Mesangial cell (primary cell): ENCODE data around the gene LRRC57. TPM values are rescaled to one million over a fixed set of nuclear protein-coding genes. Genes with fewer than 3 reads are reported as not detected.

Experiments used
- total RNA-seq: library from RNA; depleted of rRNA; stranded (reverse); fragments of >200 nt; gene quantifications from 2 replicates; pipeline ENCODE4 v1.2.3, GENCODE V29; 2015

Gene LRRC57
- total RNA-seq = 15.6 and 22.4 TPM in 2 replicates

DNA sequence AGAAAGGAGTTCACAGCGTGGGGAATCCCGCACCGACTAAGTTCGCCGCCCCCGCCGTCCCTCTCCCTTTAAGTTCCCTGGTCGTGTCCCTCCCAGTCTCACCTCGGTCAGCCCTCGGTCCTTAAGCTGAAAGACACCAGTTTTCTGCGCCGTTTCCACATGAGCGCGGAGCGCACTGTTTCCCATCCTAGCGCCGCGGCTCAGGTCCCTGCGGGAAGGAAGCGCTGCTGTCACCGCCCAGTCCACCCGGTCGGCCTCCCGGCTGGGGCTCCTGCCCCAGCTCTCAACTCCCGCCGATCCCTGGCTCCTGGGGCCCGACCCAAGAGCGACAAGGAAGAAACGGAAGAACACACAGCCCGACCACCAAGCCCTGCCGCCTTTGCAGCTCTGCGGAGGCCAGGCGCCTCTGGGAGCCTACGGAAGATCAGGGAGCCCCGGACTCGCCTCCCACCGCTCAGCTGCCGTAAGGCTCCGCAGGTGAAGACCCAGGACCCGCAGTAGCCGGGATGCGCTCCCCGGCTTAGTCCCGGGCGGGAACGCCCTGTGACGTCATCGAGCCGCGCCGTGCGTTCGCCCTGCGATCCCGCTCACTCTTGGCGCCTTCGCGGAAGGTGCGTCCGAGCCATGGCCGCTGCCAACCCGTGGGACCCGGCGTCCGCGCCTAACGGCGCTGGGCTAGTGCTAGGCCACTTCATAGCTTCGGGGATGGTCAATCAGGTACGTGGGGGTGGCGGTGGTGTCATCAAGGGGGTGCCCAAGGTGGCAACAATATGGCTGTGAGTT, at the start of gene LRRC57, which contains the start of gene HAUS2:
LRRC57 (minus strand) TSS at position 545 of the 783 bp plus-strand sequence; CDS start at position 186, 359 bp downstream.
HAUS2 (plus strand) TSS at position 590 of the 783 bp plus-strand sequence; CDS start at position 625, 35 bp downstream.

DNA sequence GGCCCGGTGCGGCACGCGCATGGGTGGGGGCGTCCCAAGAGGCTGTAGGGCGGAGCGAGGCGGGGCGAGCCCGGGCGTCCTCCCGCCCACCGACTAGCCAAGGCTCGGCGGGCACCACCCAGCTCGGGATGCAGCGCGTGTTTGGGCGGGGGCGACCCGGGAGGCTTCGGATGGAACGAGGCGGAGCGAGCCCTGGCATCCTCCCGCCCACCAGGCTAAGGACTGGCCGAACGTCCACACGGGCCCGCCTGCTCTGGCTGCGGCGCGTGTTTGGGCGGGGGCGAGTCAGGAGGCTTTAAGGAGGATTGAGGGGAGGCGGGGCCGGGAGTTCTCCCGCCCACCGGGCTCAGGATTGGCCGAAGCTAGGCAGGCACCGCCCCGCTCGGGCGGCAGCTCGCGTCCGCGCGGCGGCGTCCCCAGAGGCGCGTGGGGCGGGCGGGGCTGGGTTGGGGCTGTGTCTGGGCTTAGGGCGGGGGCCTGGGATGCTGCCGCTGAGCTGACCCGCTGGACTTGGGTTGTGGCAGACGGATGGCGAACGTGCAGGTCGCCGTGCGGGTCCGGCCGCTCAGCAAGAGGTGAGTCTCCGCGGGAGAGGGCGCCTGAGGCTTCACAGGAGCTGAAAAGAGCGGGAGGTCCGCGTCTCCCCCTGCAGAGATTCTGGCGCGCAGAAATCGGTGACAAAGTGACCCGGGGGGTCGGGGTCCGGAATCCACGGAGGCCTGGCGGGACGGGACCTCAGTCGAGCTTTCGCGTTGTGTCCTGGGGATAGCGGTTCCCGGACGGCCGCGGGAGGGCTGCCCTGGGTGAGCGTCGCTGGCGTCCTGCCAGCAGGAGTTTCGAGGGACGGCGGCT, 26.8 kb upstream of the LRRC57 start, which contains the start of gene STARD9:
STARD9 (plus strand) TSS at position 419 of the 852 bp plus-strand sequence; CDS start at position 529, 110 bp downstream.

DNA sequence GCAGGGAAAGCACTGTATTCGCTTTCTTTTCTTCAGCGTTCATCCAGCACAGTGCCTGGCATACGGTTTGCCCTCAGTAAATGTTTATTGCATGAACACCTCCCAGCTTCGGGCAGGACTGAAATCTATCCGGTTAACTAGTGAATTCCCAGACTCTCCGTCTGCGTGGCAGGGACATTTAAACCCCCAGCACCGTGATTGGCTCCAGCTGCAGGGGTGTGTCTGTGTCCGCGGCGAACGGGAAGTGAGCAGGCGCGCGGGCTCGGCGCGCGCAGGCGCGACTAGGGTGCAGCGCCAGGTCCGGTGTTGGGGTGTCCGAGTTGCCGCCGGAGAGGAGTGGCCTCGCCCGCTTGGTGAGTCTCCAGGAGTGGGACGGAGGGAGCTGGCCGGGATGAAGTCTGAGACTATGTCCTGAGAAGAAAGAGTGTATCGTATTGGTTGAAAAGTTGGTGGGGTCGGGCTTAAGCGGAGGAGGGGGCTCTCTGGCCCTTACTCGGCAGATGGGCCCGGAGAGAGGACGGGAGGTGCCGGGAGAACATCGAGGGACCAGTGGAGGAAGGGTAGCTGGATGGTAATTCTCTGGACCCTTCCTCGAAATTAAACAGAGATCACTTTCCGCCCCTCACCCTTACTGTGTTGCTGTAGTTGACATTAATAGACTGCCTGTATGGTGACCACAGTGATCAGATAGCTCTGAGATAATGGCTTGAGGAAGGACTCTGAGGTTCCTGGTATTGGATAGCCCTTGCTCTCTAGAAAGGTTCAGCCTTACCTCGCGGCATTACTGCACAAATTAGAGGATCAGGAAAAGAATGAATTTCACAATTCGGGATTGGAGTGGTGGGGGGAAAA, 53.0 kb downstream of the LRRC57 start, which contains the start of gene SNAP23:
SNAP23 (plus strand) TSS at position 274 of the 852 bp plus-strand sequence. CDS start 16,213 bp downstream, outside the sequence.

DNA sequence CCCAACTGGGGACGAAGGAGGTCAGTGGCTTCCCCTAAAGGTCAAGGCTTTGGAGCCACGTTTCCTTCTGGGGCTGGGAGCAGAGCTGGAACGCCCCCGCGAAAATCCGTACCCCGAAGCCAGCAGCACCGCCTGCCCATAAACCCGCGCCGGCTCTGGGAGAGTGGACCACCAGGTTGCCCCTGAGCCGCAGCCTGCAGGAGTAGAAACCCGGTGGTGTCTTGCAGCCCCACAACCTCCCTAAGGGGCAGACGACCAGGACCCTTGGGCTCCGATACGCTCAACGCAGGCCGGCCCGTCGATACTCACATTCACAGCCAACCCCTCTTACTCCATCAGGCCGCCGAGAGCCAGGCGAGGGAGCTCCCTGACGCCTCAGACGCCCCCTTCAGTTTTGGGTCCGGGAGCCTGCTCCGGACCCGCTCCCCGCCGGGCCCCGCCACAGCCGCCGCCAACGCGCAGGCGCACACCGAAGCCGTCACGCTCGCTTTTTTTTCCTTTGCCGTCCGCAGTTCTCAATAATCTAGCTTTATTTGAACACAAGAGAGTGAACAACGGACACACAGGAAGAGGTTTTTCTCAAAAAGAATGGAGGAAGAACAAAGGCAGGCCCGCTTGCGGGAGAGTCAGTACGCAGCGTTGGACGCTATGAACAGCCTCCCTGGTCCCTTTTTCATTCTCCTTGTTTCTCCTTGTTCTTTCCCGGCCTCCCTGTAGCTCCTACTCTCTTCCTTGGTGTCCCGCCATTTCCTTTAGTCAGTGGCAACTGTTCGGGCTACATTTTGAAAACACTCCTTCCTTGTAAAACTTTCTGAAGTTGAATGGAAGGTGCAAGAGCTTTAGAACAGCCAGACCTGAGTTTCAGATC, 57.7 kb downstream of the LRRC57 start, which contains the start of gene ZNF106:
ZNF106 (minus strand) TSS at position 471 of the 868 bp plus-strand sequence. CDS start 18,852 bp downstream, outside the sequence.

Other genes starting within 250 kb of the LRRC57 start
- 0.65 and 1.9 TPM in 2 replicates for gene CAPN3, start 189.3 kb downstream of the LRRC57 start, total RNA-seq
- gene ZNF106, start 57.7 kb downstream of the LRRC57 start, total RNA-seq = 22.4 and 23.1 TPM in 2 replicates
- gene SNAP23, start 53.2 kb downstream of the LRRC57 start, total RNA-seq = 35.4 and 60.6 TPM in 2 replicates
- gene HAUS2, start within 50 bp of the LRRC57 start, total RNA-seq = 29.5 and 84.7 TPM in 2 replicates
- 3.4 and 6.8 TPM in 2 replicates for gene STARD9, start 26.8 kb upstream of the LRRC57 start, total RNA-seq
- gene CDAN1, start 188.3 kb upstream of the LRRC57 start, total RNA-seq = 9.0 and 10.3 TPM in 2 replicates